Skeletal muscle tissue (tissue), 4 donors: ENCODE results near the gene ATG5. TPM values are rescaled to one million over a fixed set of nuclear protein-coding genes. Genes with fewer than 3 reads are reported as not detected.

ENCODE experiments used
- H3K27ac ChIP-seq: one replicate; pipeline ENCODE4 v1.7.0; 2013; ENCODE audit warnings: mild to moderate bottlenecking, low read depth, low read length, inconsistent platforms
- H3K27me3 ChIP-seq, 3 donors: one replicate each; pipeline ENCODE4 v1.7.0; 2013; ENCODE audit warnings: low read length in 3 of 3; ENCODE audit not compliant: control insufficient read depth in 3 of 3, insufficient read depth in 3 of 3
- H3K36me3 ChIP-seq, 3 donors: one replicate each; pipeline ENCODE4 v1.7.0; 2013; ENCODE audit warnings: low read length in 3 of 3; ENCODE audit not compliant: control insufficient read depth in 3 of 3, insufficient read depth in 3 of 3
- H3K4me1 ChIP-seq, 3 donors: one replicate each; pipeline ENCODE4 v1.7.0; 2013; ENCODE audit warnings: low read length in 3 of 3, mild to moderate bottlenecking in 3 of 3; ENCODE audit not compliant: control insufficient read depth in 3 of 3, insufficient read depth in 3 of 3
- H3K4me3 ChIP-seq, 3 donors: one replicate each; pipeline ENCODE4 v1.7.0; 2013; ENCODE audit warnings: low read length in 3 of 3
- H3K9ac ChIP-seq, 3 donors: one replicate each; pipeline ENCODE4 v1.7.0; 2013; ENCODE audit warnings: low read length in 3 of 3, mild to moderate bottlenecking in 3 of 3, moderate library complexity in 2 of 3, low read depth in 1 of 3
- H3K9me3 ChIP-seq, 3 donors: one replicate each; pipeline ENCODE4 v1.7.0; 2013; ENCODE audit warnings: low read length in 3 of 3; ENCODE audit not compliant: control insufficient read depth in 3 of 3
- total RNA-seq: library from RNA; depleted of rRNA; stranded (reverse); fragments of >200 nt; gene quantifications from one replicate; pipeline ENCODE4 v1.2.3, GENCODE V29; 2014
- donor health status: Osteomylitis.

The ATG5 gene
- total RNA-seq, 1 donor from 2014 or later = 38.1 TPM

- Histone ChIP-seq H3K27ac (peak overlapping the region; percentile 79), H3K4me1 (peaks cover 2 to 26% (median 6%) of the 10 kb centered on the region in 3 donors), H3K36me3 (no peaks in the 10 kb centered on the region), H3K4me3 (peak overlapping the region in 1 of 3 donors; percentile 31), H3K9ac (no peak overlapping the region), H3K9me3 (no peaks in the 10 kb centered on the region), H3K27me3 (no peaks in the 10 kb centered on the region)
Measured at GRCh38 chr6:106163966-106164877, 161.3 kb downstream of the ATG5 start.

- Histone ChIP-seq H3K4me3 (peak overlapping the region in 2 of 3 donors; percentile 31 to 46), H3K36me3 (no peaks in the 10 kb centered on the region), H3K9me3 (no peaks in the 10 kb centered on the region), H3K27me3 (no peaks in the 10 kb centered on the region), H3K4me1 (peaks cover 2 to 21% (median 2%) of the 10 kb centered on the region in 3 donors), H3K27ac (peak overlapping the region; percentile 79), H3K9ac (no peak overlapping the region)
Measured at GRCh38 chr6:106163446-106163965, 162.1 kb downstream of the ATG5 start.

GRCh38 chr6:106162921-106163320, 162.6 kb downstream of the ATG5 start:
- Histone ChIP-seq H3K4me3 (no peak overlapping the region), H3K27me3 (no peaks in the 10 kb centered on the region), H3K36me3 (no peaks in the 10 kb centered on the region), H3K9ac (no peak overlapping the region), H3K27ac (peak overlapping the region; percentile 79), H3K4me1 (peaks cover 0 to 19% (median 0%) of the 10 kb centered on the region in 3 donors), H3K9me3 (no peaks in the 10 kb centered on the region)

GRCh38 chr6:106161893-106162292, 163.7 kb downstream of the ATG5 start:
- H3K36me3 ChIP-seq = no peaks in the 10 kb centered on the region
- no peaks in the 10 kb centered on the region for H3K9me3 ChIP-seq
- H3K4me1 ChIP-seq = peaks cover 0 to 19% (median 0%) of the 10 kb centered on the region in 3 donors
- no peak overlapping the region for H3K27ac ChIP-seq
- H3K4me3 ChIP-seq = no peak overlapping the region
- no peak overlapping the region for H3K9ac ChIP-seq
- no peaks in the 10 kb centered on the region for H3K27me3 ChIP-seq

- Histone ChIP-seq H3K27ac (no peak overlapping the region), H3K9me3 (no peaks in the 10 kb centered on the region), H3K9ac (no peak overlapping the region), H3K27me3 (no peaks in the 10 kb centered on the region), H3K4me3 (no peak overlapping the region), H3K36me3 (no peaks in the 10 kb centered on the region), H3K4me1 (peaks cover 0 to 19% (median 0%) of the 10 kb centered on the region in 3 donors)
Measured at GRCh38 chr6:106161311-106161874, 164.2 kb downstream of the ATG5 start.

- H3K4me3 ChIP-seq = no peak overlapping the region
- peaks cover 0 to 19% (median 0%) of the 10 kb centered on the region in 3 donors for H3K4me1 ChIP-seq
- H3K36me3 ChIP-seq = no peaks in the 10 kb centered on the region
- no peaks in the 10 kb centered on the region for H3K9me3 ChIP-seq
- no peaks in the 10 kb centered on the region for H3K27me3 ChIP-seq
- no peak overlapping the region for H3K27ac ChIP-seq
- H3K9ac ChIP-seq = no peak overlapping the region
Measured at GRCh38 chr6:106160189-106160588, 165.4 kb downstream of the ATG5 start.

- no peak overlapping the region for H3K27ac ChIP-seq
- H3K9me3 ChIP-seq = no peaks in the 10 kb centered on the region
- H3K4me1 ChIP-seq = peaks cover 0 to 18% (median 0%) of the 10 kb centered on the region in 3 donors
- no peak overlapping the region for H3K4me3 ChIP-seq
- H3K27me3 ChIP-seq = no peaks in the 10 kb centered on the region
- no peak overlapping the region for H3K9ac ChIP-seq
- no peaks in the 10 kb centered on the region for H3K36me3 ChIP-seq
Measured at GRCh38 chr6:106159531-106159940, 166.0 kb downstream of the ATG5 start.

GRCh38 chr6:106158816-106159215, 166.7 kb downstream of the ATG5 start:
- Histone ChIP-seq H3K27me3 (no peaks in the 10 kb centered on the region), H3K9ac (no peak overlapping the region), H3K4me3 (no peak overlapping the region), H3K36me3 (no peaks in the 10 kb centered on the region), H3K27ac (no peak overlapping the region), H3K9me3 (no peaks in the 10 kb centered on the region), H3K4me1 (peaks cover 0 to 11% (median 0%) of the 10 kb centered on the region in 3 donors)

- Histone ChIP-seq H3K27ac (no peak overlapping the region), H3K9me3 (no peaks in the 10 kb centered on the region), H3K36me3 (no peaks in the 10 kb centered on the region), H3K9ac (no peak overlapping the region), H3K4me3 (no peak overlapping the region), H3K27me3 (no peaks in the 10 kb centered on the region), H3K4me1 (no peaks in the 10 kb centered on the region)
Measured at GRCh38 chr6:106156863-106157262, 168.7 kb downstream of the ATG5 start.

- no peak overlapping the region for H3K9ac ChIP-seq
- H3K27me3 ChIP-seq = no peaks in the 10 kb centered on the region
- H3K9me3 ChIP-seq = no peaks in the 10 kb centered on the region
- H3K4me1 ChIP-seq = no peaks in the 10 kb centered on the region
- H3K27ac ChIP-seq = no peak overlapping the region
- no peaks in the 10 kb centered on the region for H3K36me3 ChIP-seq
- H3K4me3 ChIP-seq = no peak overlapping the region
Measured at GRCh38 chr6:106156413-106156812, 169.1 kb downstream of the ATG5 start.
